Stomach (tissue), 9 donors: ENCODE measurements around the gene ACSS2. TPM values are rescaled to one million over a fixed set of nuclear protein-coding genes. Genes with fewer than 3 reads are reported as not detected.

Experiments used
- DNase-seq, 2 donors: peaks; one replicate each; pipeline versions ENCODE4 v3.0.0 to v3.0.0-alpha.2; 2013 to 2019
- H3K27ac ChIP-seq, 5 donors: fragments of 200-600 bp in 4 of 5; sonication (generic) in 4 of 5; one replicate each; pipeline ENCODE4 v1.5.1; 2013 to 2019; ENCODE audit warnings: mild to moderate bottlenecking in 1 of 5, moderate library complexity in 1 of 5
- H3K27me3 ChIP-seq, 3 donors: fragments of 200-600 bp; sonication (generic); one replicate each; pipeline ENCODE4 v1.5.1; 2017 to 2019; ENCODE audit warnings: mixed run types in 1 of 3
- H3K36me3 ChIP-seq, 4 donors: fragments of 200-600 bp; sonication (generic); 1 replicate in 3 of 4; 2 replicates in 1 of 4; pipeline ENCODE4 v1.5.1; 2016 to 2019
- H3K4me1 ChIP-seq, 4 donors: fragments of 200-600 bp; sonication (generic); one replicate each; pipeline ENCODE4 v1.5.1; 2016 to 2019
- H3K4me3 ChIP-seq, 4 donors: fragments of 200-600 bp; sonication (generic) in 3 of 4; one replicate each; pipeline ENCODE4 v1.5.1; 2016 to 2019; ENCODE audit warnings: mild to moderate bottlenecking in 1 of 4
- H3K9me3 ChIP-seq, 4 donors: fragments of 200-600 bp; sonication (generic); one replicate each; pipeline ENCODE4 v1.5.1; 2016 to 2019
- CTCF ChIP-seq, 7 experiments: fragments of 450-650 bp in 4 of 7; fragments of 200-600 bp in 3 of 7; sonication (generic) in 3 of 7; IDR thresholded peaks; one replicate each; pipeline ENCODE4 v1.5.1; 2016 to 2019; ENCODE audit warnings: antibody characterized with exemption in 7 of 7, control low read depth in 2 of 7, mild to moderate bottlenecking in 1 of 7
- EP300 ChIP-seq: sonication (generic); formaldehyde crosslinking; IDR thresholded peaks from one replicate; pipeline ENCODE4 v1.6.1; 2017; ENCODE audit warnings: antibody characterized with exemption
- POLR2A ChIP-seq, 4 donors: fragments of 450-650 bp; IDR thresholded peaks; one replicate each; pipeline ENCODE4 v1.6.1; 2016; ENCODE audit warnings: antibody characterized with exemption in 4 of 4, control low read depth in 2 of 4, mild to moderate bottlenecking in 1 of 4, moderate library complexity in 1 of 4
- POLR2AphosphoS5 ChIP-seq, 3 donors: sonication (generic); formaldehyde crosslinking; IDR thresholded peaks; one replicate each; pipeline ENCODE4 v1.6.1; 2016; ENCODE audit warnings: antibody characterized with exemption in 3 of 3
- WGBS, 5 donors: extraction: QIAGEN DNeasy Blood & Tissue Kit in 3 of 5; methylation state at CpG; one replicate each; pipeline versions ENCODE4 v1.1.5 to v1.1.7; 2013 to 2018; 5-methylcytosine and 5-hydroxymethylcytosine counted together
- intact Hi-C: fragments of 100-400 bp; cut with DNase I; formaldehyde crosslinking; loops from one replicate; pipeline ENCODE4 v1.15.1; 2023; ENCODE audit warnings: low total_unique reads
- polyA plus RNA-seq, 3 donors: library from polyadenylated mRNA; stranded (reverse); fragments of 200-250 nt; gene quantifications; one replicate each; pipeline ENCODE4 v1.2.3, GENCODE V29; 2013
- total RNA-seq, 5 donors: library from RNA; depleted of rRNA; stranded (reverse); fragments of >200 nt; gene quantifications; one replicate each; pipeline versions ENCODE4 v1.1.0 to v1.2.3, GENCODE V29; 2014 to 2016
- donor health status: healthy with polysubstance abuse.
- donor health status: Bipolar disorder and iron deficiency.
- donor health status: healthy.

Gene ACSS2
- total and polyA plus RNA-seq, 8 donors, result 59.0 to 1,709 (median 139) TPM

GRCh38 chr20:34956041-34956458, 79.6 kb downstream of the ACSS2 start:
- WGBS, 5 donors, result 14 to 20% (median 15%) methylated on average over 5 to 6 of the region's 6 CpGs
- DNase-seq, result no peak

GRCh38 chr20:34956751-34957472, 80.5 kb downstream of the ACSS2 start:
- no peaks in the 10 kb centered on the region for H3K36me3 ChIP-seq
- no peaks in the 10 kb centered on the region for H3K9me3 ChIP-seq
- peaks cover 9 to 31% (median 24%) of the 10 kb centered on the region in 4 donors for H3K4me1 ChIP-seq
- no peak for TF ChIP-seq EP300
- no peak for TF ChIP-seq CTCF (IDR thresholded peaks at IDR 0.05)
- H3K4me3 ChIP-seq, result no peak overlapping the region
- 86 to 95% (median 92%) methylated on average over 21 of the region's 21 CpGs for WGBS, 5 donors
- H3K27me3 ChIP-seq, result no peaks in the 10 kb centered on the region
- H3K27ac ChIP-seq, result peak overlapping the region in 1 of 5 donors; percentile 94
- intact Hi-C loops, result loop anchor here (5.0 kb wide), 1 partner anchor 85 kb away; the partner anchor contains the start of gene GGT7
- no peak for DNase-seq

More at GRCh38 chr20:34956041-34956458, 79.6 kb downstream of the ACSS2 start:
- Histone ChIP-seq H3K27ac (peak overlapping the region; percentile 88 to 94 (median 92)), H3K9me3 (no peaks in the 10 kb centered on the region), H3K27me3 (no peaks in the 10 kb centered on the region), H3K4me1 (peaks cover 9 to 36% (median 24%) of the 10 kb centered on the region in 4 donors), H3K4me3 (peak overlapping the region; percentile 58 to 65 (median 62)), H3K36me3 (peaks cover 0 to 7% (median 5%) of the 10 kb centered on the region in 4 donors)
- TF ChIP-seq POLR2A (IDR thresholded peaks at IDR 0.05) (no peak), CTCF (IDR thresholded peaks at IDR 0.05) (peak in 2 of 7 experiments; percentile 4 to 37), EP300 (no peak)
- intact Hi-C loops, result loop anchor here (5.0 kb wide), 1 partner anchor 84 kb away; the partner anchor contains the start of gene GGT7

GRCh38 chr20:34964486-34964885, 88.1 kb downstream of the ACSS2 start:
- Histone ChIP-seq H3K9me3 (no peaks in the 10 kb centered on the region), H3K27me3 (no peaks in the 10 kb centered on the region), H3K27ac (no peak overlapping the region), H3K4me3 (no peak overlapping the region), H3K36me3 (no peaks in the 10 kb centered on the region), H3K4me1 (peaks cover 0 to 4% (median 0%) of the 10 kb centered on the region in 4 donors)
- WGBS, 5 donors, result 92 to 97% (median 95%) methylated on average over 5 of the region's 5 CpGs
- no peak for TF ChIP-seq POLR2A (IDR thresholded peaks at IDR 0.05)
- no peak for TF ChIP-seq CTCF (IDR thresholded peaks at IDR 0.05)
- no peak for TF ChIP-seq EP300
- no peak for TF ChIP-seq POLR2AphosphoS5 (IDR thresholded peaks at IDR 0.05)
- DNase-seq, result no peak
- intact Hi-C loops, result no loop called here

GRCh38 chr20:34965051-34965450, 88.6 kb downstream of the ACSS2 start:
- Histone ChIP-seq H3K9me3 (no peaks in the 10 kb centered on the region), H3K4me3 (no peak overlapping the region), H3K27ac (no peak overlapping the region), H3K36me3 (no peaks in the 10 kb centered on the region), H3K27me3 (no peaks in the 10 kb centered on the region), H3K4me1 (peaks cover 0 to 4% (median 0%) of the 10 kb centered on the region in 4 donors)
- WGBS, 5 donors, result 91 to 97% (median 96%) methylated on average over 5 of the region's 5 CpGs
- no peak for TF ChIP-seq POLR2A (IDR thresholded peaks at IDR 0.05)
- no peak for TF ChIP-seq EP300
- TF ChIP-seq CTCF (IDR thresholded peaks at IDR 0.05), result no peak
- TF ChIP-seq POLR2AphosphoS5 (IDR thresholded peaks at IDR 0.05), result no peak
- intact Hi-C loops, result no loop called here
- DNase-seq, result no peak
